Nephron progenitor cell (in vitro differentiated cells): ENCODE measurements around the gene SLC23A3.

Experiments
- DNase-seq: peaks from one replicate; pipeline ENCODE4 v3.0.0; 2021
- H3K27ac Mint-ChIP-seq: 2 replicates; pipeline ENCODE4 v1.8.0; 2021; ENCODE audit warnings: mild to moderate bottlenecking, moderate library complexity, mixed read lengths
- H3K27me3 Mint-ChIP-seq: 2 replicates; pipeline ENCODE4 v1.8.0; 2021; ENCODE audit warnings: mild to moderate bottlenecking, low read depth, mixed read lengths; ENCODE audit not compliant: poor library complexity
- H3K36me3 Mint-ChIP-seq: 2 replicates; pipeline ENCODE4 v1.8.0; 2021; ENCODE audit warnings: low read depth, mixed read lengths
- H3K4me1 Mint-ChIP-seq: 2 replicates; pipeline ENCODE4 v1.8.0; 2021; ENCODE audit warnings: mixed read lengths
- H3K4me3 Mint-ChIP-seq: 2 replicates; pipeline ENCODE4 v1.8.0; 2021; ENCODE audit warnings: mild to moderate bottlenecking, moderate library complexity, mixed read lengths
- H3K9me3 Mint-ChIP-seq: 2 replicates; pipeline ENCODE4 v1.8.0; 2021; ENCODE audit warnings: mild to moderate bottlenecking, moderate library complexity, mixed read lengths
- CTCF ChIP-seq: fragments of 200-600 bp; sonication (generic); IDR thresholded peaks from 2 replicates; pipeline ENCODE4 v1.5.0; 2021; ENCODE audit warnings: antibody characterized with exemption

The SLC23A3 gene

GRCh38 chr2:219168526-219168925 is 1.3 kb downstream of the SLC23A3 start:
- no peak for TF ChIP-seq CTCF
- Mint-ChIP-seq H3K4me3 (no peak overlapping the region), H3K9me3 (no peaks in the 10 kb centered on the region), H3K4me1 (peaks cover 10% of the 10 kb centered on the region), H3K27me3 (peaks cover 36% of the 10 kb centered on the region), H3K36me3 (no peaks in the 10 kb centered on the region), H3K27ac (no peak overlapping the region)
- DNase-seq = no peak

GRCh38 chr2:219167997-219168396 is 1.8 kb downstream of the SLC23A3 start:
- no peak overlapping the region for H3K4me3 Mint-ChIP-seq
- H3K27me3 Mint-ChIP-seq = peaks cover 41% of the 10 kb centered on the region
- no peaks in the 10 kb centered on the region for H3K9me3 Mint-ChIP-seq
- no peak overlapping the region for H3K27ac Mint-ChIP-seq
- no peaks in the 10 kb centered on the region for H3K36me3 Mint-ChIP-seq
- H3K4me1 Mint-ChIP-seq = peaks cover 10% of the 10 kb centered on the region
- no peak for DNase-seq
- TF ChIP-seq CTCF = no peak

GRCh38 chr2:219165058-219165911 is 4.5 kb downstream of the SLC23A3 start:
- H3K9me3 Mint-ChIP-seq = no peaks in the 10 kb centered on the region
- H3K36me3 Mint-ChIP-seq = no peaks in the 10 kb centered on the region
- H3K4me3 Mint-ChIP-seq = no peak overlapping the region
- no peak for DNase-seq
- no peak for TF ChIP-seq CTCF
- peaks cover 57% of the 10 kb centered on the region for H3K27me3 Mint-ChIP-seq
- peaks cover 13% of the 10 kb centered on the region for H3K4me1 Mint-ChIP-seq
- H3K27ac Mint-ChIP-seq = no peak overlapping the region

- DNase-seq = no peak
- peaks cover 39% of the 10 kb centered on the region for H3K27me3 Mint-ChIP-seq
- H3K4me3 Mint-ChIP-seq = no peak overlapping the region
- H3K9me3 Mint-ChIP-seq = no peaks in the 10 kb centered on the region
- peaks cover 20% of the 10 kb centered on the region for H3K4me1 Mint-ChIP-seq
- no peak for TF ChIP-seq CTCF
- H3K27ac Mint-ChIP-seq = no peak overlapping the region
- H3K36me3 Mint-ChIP-seq = no peaks in the 10 kb centered on the region
Observed at GRCh38 chr2:219163156-219163555, 6.7 kb downstream of the SLC23A3 start.

GRCh38 chr2:219161097-219161496 is 8.7 kb downstream of the SLC23A3 start:
- Mint-ChIP-seq H3K27me3 (peaks cover 43% of the 10 kb centered on the region), H3K9me3 (no peaks in the 10 kb centered on the region), H3K4me1 (peaks cover 15% of the 10 kb centered on the region), H3K4me3 (peak overlapping the region; percentile 89), H3K27ac (no peak overlapping the region), H3K36me3 (peaks cover 10% of the 10 kb centered on the region)
- no peak for DNase-seq
- TF ChIP-seq CTCF = no peak
